GM12891 (cell line): ENCODE measurements around the gene IRX2.

ENCODE experiments used
- PAX5 ChIP-seq: IDR thresholded peaks from 2 replicates; pipeline ENCODE4 v1.6.1; 2011; ENCODE audit warnings: low read length, moderate library complexity, mild to moderate bottlenecking; ENCODE audit not compliant: insufficient read depth, severe bottlenecking
- POLR2A ChIP-seq: IDR thresholded peaks from 2 replicates; pipeline ENCODE4 v1.6.1; 2011; ENCODE audit warnings: low read depth, low read length, control low read depth
- POLR2AphosphoS5 ChIP-seq: IDR thresholded peaks from 2 replicates; pipeline ENCODE4 v1.6.1; 2011; ENCODE audit warnings: low read depth, low read length, control low read depth
- POU2F2 ChIP-seq: IDR thresholded peaks from 2 replicates; pipeline ENCODE4 v1.6.1; 2011; ENCODE audit warnings: low read depth, mild to moderate bottlenecking, control low read depth, low read length, moderate library complexity
- TAF1 ChIP-seq: IDR thresholded peaks from 2 replicates; pipeline ENCODE4 v1.6.1; 2011; ENCODE audit warnings: low read depth, low read length, control low read depth

DNA sequence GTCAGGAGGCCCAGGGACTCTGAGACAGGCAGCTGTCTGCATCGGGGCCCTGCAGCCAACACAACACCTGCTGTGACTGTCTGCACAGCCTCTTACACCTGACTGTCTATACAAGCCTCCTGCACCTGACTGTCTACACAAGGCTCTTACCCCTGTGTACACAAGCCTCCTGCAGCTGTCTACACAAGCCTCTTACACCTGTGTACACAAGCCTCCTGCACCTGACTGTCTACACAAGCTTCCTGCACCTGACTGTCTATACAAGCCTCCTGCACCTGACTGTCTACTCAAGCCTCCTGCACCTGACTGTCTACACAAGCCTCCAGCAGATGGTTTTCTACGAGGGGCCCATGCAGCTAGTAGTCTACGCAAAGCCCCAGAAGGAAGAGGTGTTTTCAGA, 18.6 kb downstream of the IRX2 start:
- no peak for TF ChIP-seq TAF1
- TF ChIP-seq PAX5: no peak
- no peak for TF ChIP-seq POLR2A
- TF ChIP-seq POLR2AphosphoS5: no peak
- no peak for TF ChIP-seq POU2F2
